GM19035 (cell line): ENCODE results near the gene STT3B.

Source experiments
- ATAC-seq: cut with Tn5 transposase; IDR thresholded peaks from one replicate; pipeline ENCODE4 v1.9.1; 2021; ENCODE audit not compliant: unreplicated experiment

STT3B gene

GRCh38 chr3:31550452-31551251 lies 17.9 kb downstream of the STT3B start:
- no peak for ATAC-seq

- ATAC-seq: no peak
These were observed 18.9 kb downstream of the STT3B start for GRCh38 chr3:31551646-31552045.

GRCh38 chr3:31552103-31552502 lies 19.4 kb downstream of the STT3B start:
- no peak for ATAC-seq

GRCh38 chr3:31553258-31553657 lies 20.5 kb downstream of the STT3B start:
- ATAC-seq: no peak

GRCh38 chr3:31555204-31555603 lies 22.5 kb downstream of the STT3B start:
- ATAC-seq: no peak

GRCh38 chr3:31559872-31560534 lies 27.3 kb downstream of the STT3B start:
- ATAC-seq: no peak

- ATAC-seq: no peak
These were observed 29.2 kb downstream of the STT3B start for GRCh38 chr3:31561891-31562290.

- ATAC-seq: no peak
These were observed 29.8 kb downstream of the STT3B start for GRCh38 chr3:31562525-31562924.

GRCh38 chr3:31565288-31565687 lies 32.6 kb downstream of the STT3B start:
- no peak for ATAC-seq

GRCh38 chr3:31567036-31567435 lies 34.3 kb downstream of the STT3B start:
- ATAC-seq: no peak

GRCh38 chr3:31568649-31569048 lies 35.9 kb downstream of the STT3B start:
- no peak for ATAC-seq

GRCh38 chr3:31571325-31571724 lies 38.6 kb downstream of the STT3B start:
- ATAC-seq: no peak

- ATAC-seq: no peak
These were observed 39.7 kb downstream of the STT3B start for GRCh38 chr3:31572236-31573004.

GRCh38 chr3:31573036-31573779 lies 40.5 kb downstream of the STT3B start:
- no peak for ATAC-seq

GRCh38 chr3:31575448-31575847 lies 42.7 kb downstream of the STT3B start:
- no peak for ATAC-seq

GRCh38 chr3:31576521-31576920 lies 43.8 kb downstream of the STT3B start:
- ATAC-seq: no peak

- ATAC-seq: no peak
These were observed 44.5 kb downstream of the STT3B start for GRCh38 chr3:31577232-31577631.

- ATAC-seq: no peak
These were observed 47.1 kb downstream of the STT3B start for GRCh38 chr3:31579828-31580227.

GRCh38 chr3:31580645-31581044 lies 47.9 kb downstream of the STT3B start:
- ATAC-seq: no peak

GRCh38 chr3:31581660-31582059 lies 48.9 kb downstream of the STT3B start:
- ATAC-seq: no peak

GRCh38 chr3:31589228-31589627 lies 56.5 kb downstream of the STT3B start:
- ATAC-seq: no peak
